GM15510 (cell line): Measurements from ENCODE around the gene PLCD3.
A peak's percentile ranks its signal among the peaks of the same experiment; 100 is the strongest.

ENCODE experiments used
- POLR2A ChIP-seq: IDR thresholded peaks from 3 replicates; pipeline ENCODE4 v1.6.1; 2011; ENCODE audit warnings: borderline replicate concordance; ENCODE audit not compliant: insufficient read length; ENCODE audit errors: extremely low read depth

The PLCD3 gene

GRCh38 chr17:45144199-45145034 lies 12.1 kb upstream of the PLCD3 start:
- peak; percentile 25 for TF ChIP-seq POLR2A

GRCh38 chr17:45143767-45144198 lies 11.5 kb upstream of the PLCD3 start:
- no peak for TF ChIP-seq POLR2A

- TF ChIP-seq POLR2A: no peak
Measured at GRCh38 chr17:45143094-45143670, 10.9 kb upstream of the PLCD3 start.

DNA sequence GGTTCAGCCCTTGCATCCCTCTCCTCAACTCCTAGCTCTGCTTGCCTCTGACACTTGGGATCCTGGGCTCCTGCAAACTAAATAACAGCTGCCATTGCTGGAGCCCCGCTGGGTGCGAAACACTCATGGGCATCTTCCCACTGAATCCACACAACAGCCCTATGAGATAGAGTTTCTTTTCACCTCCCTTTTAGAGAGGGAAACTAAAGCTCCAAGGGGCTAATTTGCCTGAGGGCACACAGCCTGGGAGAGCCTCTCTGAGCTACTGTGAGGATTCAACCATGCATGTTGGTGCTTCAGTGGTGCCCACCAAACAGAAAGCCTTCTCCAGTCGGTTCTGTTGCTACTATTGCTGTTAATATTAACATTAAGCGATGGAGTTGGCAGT lies 7.2 kb upstream of the PLCD3 start:
- no peak for TF ChIP-seq POLR2A

GRCh38 chr17:45138911-45139532 lies 6.7 kb upstream of the PLCD3 start:
- no peak for TF ChIP-seq POLR2A

DNA sequence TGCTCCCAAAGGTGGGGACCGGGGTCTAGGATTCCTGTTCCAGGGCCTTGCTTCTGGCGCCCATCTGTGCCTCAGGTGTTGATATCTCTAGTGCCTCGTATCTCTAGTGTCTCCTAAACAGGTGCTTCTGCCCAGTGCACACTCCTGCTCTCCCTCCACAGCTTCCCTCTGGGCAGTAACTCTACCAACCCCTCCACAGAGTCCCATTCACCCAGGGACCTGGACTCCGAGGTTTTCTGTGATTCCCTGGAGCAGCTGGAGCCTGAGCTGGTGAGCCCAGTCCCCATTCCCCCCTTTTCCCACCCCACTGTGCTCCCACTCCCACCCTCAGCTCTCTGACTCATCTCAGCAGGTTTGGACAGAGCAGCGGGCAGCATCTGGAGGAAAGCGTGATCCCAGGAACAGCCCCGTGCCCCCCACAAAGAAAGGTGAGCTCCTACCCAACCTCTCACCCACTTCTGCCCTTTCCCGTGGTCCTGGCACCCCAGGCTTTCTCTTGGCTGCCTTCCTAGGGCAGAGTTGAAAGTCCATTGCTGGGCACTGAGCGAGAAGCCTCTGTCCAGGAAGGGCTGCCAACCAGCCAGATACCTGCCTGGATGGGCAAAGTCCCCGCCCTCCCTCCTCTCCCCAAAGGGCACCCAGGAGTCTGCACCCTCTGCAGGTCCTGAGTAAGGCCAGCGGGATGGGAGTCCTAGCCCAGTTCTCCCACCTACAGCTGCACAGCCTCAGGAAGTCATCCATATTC lies 5.4 kb upstream of the PLCD3 start:
- TF ChIP-seq POLR2A: no peak

- no peak for TF ChIP-seq POLR2A
Measured at GRCh38 chr17:45136846-45137560, 4.7 kb upstream of the PLCD3 start.

- no peak for TF ChIP-seq POLR2A
Measured at GRCh38 chr17:45135978-45136791, 3.9 kb upstream of the PLCD3 start.

DNA sequence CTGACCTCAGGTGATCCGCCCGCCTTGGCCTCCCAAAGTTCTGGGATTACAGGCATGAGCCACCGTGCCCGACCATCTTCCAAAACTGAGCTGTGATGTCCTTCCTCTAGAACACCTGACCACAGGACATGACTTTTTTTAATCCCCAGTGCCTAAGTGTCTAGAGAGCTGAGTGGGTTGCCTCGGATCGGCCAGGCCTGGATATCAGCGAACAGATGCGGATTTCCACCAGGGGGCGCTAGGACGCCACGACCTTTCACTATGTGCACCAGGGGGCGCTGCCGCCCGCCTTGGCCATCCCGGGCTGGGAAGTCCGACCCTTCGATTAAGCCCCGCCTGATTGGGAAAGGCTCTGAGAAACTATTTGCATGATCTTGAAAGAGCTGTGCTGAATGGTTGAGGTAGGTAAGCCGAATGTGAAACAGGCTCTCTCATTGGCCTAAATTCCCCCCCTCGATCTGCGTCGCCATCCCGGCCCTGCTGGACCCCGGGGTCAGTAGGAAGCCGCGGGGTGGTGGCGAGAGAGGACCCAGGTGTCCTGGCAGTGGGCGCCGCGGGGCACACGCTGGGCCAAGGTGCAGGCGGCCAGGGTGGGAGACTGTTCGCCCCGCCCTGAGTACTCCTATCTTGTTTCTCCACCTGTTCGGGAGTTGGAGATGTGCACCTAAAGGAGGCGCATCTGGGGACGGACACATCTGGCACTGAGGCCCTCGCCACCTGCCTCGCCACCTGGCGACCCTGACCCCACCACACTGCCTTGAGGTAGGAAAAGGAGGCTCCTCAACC lies 3.1 kb upstream of the PLCD3 start, which contains the start of gene ACBD4:
Gene ACBD4, plus strand, starts transcription at position 496 of the 786 bp plus-strand sequence. CDS start 458 bp downstream, outside the sequence.
- TF ChIP-seq POLR2A: peak; percentile 81

GRCh38 chr17:45132572-45133463 lies 503 bp upstream of the PLCD3 start:
- TF ChIP-seq POLR2A: peak; percentile 35

DNA sequence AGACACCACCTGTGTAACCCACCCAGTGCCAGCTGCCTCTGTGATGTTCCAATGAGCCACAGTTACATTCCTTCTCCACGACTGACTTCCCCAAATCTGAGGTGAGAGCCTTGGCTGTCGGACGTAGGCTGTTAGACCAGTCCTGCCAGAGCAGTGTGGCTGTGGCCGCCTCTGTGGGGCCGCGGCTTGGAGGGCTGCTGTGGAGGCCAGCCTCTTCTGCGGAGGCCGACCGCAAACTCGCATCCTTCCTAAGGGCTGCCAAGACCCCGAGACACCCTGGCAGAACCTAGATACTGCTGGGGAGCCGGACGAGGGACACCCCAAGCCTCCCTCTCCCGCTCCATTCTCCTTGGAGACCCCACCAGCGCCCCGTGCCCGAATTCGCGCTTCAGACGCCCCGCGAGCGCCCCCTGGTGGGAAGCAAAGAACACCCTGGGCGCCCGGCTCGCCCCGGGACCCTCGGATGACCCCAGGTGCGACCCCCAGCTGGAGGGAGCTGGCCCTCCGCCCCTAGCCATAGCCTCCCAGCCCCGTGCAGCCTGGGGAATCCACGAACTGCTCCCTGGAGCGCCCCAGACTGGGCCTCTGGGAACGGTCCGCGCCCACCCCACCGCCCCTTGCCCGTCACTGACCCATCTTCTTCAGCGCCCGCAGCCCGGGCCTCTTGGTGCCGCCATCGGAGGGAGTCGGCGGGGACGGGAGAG lies 547 bp downstream of the PLCD3 start:
- TF ChIP-seq POLR2A: no peak
